Measurements from ENCODE around the gene PXT1. TPM values are rescaled to one million over a fixed set of nuclear protein-coding genes. Genes with fewer than 3 reads are reported as not detected.
A peak's percentile ranks its signal among the peaks of the same experiment; 100 is the strongest.

The PXT1 gene
- total RNA-seq, 2 donors from 2014 or later = not detected

- H3K9me3 ChIP-seq = no peaks in the 10 kb centered on the region
- DNase-seq = no peak
- WGBS, 2 donors = 90 to 97% methylated on average over 19 to 20 of the region's 20 CpGs
- no peak overlapping the region for H3K4me3 ChIP-seq
- peak overlapping the region in 2 of 4 donors; percentile 56 to 62 for H3K27ac ChIP-seq
- ATAC-seq = no peak
- H3K4me1 ChIP-seq = peaks cover 31% of the 10 kb centered on the region
- TF ChIP-seq POLR2A (IDR thresholded peaks at IDR 0.05) (no peak), CTCF (IDR thresholded peaks at IDR 0.05) (no peak)
- H3K27me3 ChIP-seq = no peaks in the 10 kb centered on the region
- H3K36me3 ChIP-seq (replicated peaks in 1 of 2; ENCODE audit: insufficient read depth in 1 of 2, low read depth in 2 of 2) = no peaks in the 10 kb centered on the region
- intact Hi-C loops (cut with DNase I) = no loop called here
These were observed 96.0 kb downstream of the PXT1 start for GRCh38 chr6:36346486-36347273.

DNA sequence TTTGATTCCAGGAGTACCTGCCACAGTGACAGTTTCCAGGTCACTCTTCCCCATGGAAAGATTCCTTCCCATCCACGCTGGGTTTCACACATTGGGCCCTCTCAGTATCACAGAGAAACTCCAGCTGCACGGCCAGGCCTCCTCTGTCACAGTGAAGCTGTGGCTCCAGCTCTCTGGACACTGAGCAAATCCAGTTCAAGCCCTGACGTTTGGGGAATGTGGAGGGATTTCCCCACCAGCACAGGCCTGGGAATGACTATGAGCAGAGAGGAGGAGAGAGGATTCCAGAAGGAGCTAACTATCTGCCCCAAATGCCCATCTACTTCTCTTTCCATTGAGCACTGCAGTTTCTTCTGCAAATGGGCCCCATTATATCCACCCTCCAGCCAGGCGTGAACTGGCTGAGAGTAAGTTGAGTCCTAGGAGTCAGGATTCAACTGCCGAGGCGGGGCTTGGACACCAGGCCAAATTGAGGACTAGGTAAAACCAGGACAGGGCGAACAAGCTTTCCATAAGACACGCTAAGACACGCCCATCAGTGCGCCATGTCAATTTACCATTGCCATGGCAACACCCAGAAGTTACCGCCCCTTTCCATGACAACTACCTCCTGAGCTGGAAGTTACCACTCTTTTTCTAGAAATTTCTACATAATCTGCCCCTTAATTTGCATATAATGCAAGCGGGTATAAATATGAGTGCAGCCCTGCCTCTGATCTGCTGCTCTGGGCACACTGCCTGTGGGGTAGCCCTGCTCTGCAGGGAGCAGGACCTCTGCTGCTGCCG, 96.8 kb downstream of the PXT1 start:
- Histone ChIP-seq H3K9me3 (no peaks in the 10 kb centered on the region), H3K4me1 (peaks cover 28% of the 10 kb centered on the region), H3K27ac (no peak overlapping the region), H3K27me3 (no peaks in the 10 kb centered on the region), H3K4me3 (no peak overlapping the region), H3K36me3 (replicated peaks in 1 of 2; ENCODE audit: insufficient read depth in 1 of 2, low read depth in 2 of 2) (no peaks in the 10 kb centered on the region)
- no peak for TF ChIP-seq POLR2A (IDR thresholded peaks at IDR 0.05)
- no peak for TF ChIP-seq CTCF (IDR thresholded peaks at IDR 0.05)
- ATAC-seq (no peak), DNase-seq (no peak)
- WGBS, 2 donors = 88 to 89% methylated on average over 11 to 13 of the region's 13 CpGs
- intact Hi-C loops (cut with DNase I) = no loop called here

DNA sequence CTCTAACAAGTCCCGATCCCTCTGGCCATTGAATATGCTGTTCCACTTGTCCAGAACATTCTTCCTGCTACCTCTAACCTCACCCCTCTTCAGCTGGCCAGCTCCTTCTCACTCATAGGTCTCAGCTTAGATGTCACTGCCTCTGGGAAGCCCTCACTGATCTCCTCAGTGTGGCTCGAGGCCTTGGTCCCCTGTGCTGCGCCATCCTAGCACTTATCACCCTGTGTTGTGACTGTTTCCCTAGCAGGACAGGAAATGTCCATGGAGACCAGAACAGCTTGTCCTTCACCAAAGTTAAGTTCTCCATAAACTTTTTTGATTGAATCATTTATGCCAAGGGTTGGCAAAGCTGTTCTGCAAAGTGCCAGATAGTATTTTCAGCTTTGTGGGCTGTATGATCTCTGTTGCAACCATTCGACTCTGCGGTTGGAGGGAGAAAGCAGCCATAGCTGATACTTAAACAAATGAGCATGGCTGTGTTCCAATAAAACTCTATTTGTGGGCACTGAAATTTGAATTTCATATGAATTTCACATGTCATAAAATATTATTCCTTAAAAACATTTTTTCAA, 99.5 kb downstream of the PXT1 start:
- WGBS, 2 donors = 62 to 88% methylated on average over 5 of the region's 5 CpGs
- Histone ChIP-seq H3K27ac (no peak overlapping the region), H3K4me1 (peaks cover 22% of the 10 kb centered on the region), H3K4me3 (no peak overlapping the region), H3K27me3 (no peaks in the 10 kb centered on the region), H3K36me3 (replicated peaks in 1 of 2; ENCODE audit: insufficient read depth in 1 of 2, low read depth in 2 of 2) (no peaks in the 10 kb centered on the region), H3K9me3 (no peaks in the 10 kb centered on the region)
- intact Hi-C loops (cut with DNase I) = no loop called here
- TF ChIP-seq CTCF (IDR thresholded peaks at IDR 0.05) (no peak), POLR2A (IDR thresholded peaks at IDR 0.05) (no peak)
- DNase-seq = no peak
- ATAC-seq = no peak

DNA sequence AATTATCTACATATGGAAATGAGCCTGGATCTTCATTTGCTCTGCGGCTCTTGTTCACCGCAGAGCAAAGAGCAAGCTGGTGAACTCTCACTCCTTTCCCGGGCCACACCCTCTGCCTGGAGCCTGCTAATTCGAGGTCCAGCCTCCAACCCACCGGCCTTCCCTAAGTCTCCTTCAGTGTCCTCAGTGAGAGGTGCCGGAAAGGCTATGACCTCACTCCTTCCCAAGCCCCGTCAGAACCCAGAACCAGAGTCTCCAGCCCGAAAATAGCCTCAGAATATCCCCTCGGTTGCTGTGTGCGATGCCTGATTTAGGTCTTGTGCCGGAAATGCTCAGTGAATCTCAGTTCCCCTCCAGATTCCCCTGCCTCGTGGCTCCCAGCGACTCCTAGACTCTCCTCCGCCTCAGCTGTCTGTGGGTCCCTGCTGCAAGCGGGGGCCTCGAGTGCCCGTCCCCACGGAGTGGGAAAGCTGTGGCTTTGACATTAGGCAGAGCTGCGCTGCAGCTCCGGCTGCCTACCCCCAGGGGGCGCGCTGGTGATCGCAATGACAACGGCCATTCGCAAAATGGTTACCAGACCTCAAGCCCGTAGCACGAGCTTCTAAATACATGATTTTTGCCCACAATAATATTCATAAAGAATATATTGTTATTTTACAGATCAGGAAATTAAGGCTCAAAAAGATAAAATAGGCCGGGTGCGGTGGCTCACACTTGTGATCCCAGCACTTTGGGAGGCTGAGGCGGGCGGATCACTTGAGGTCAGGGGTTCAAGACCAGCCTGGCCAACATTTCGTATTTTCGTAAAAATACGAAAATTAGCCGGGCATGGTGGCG, 101.8 kb downstream of the PXT1 start:
- Histone ChIP-seq H3K27ac (no peak overlapping the region), H3K4me1 (peaks cover 10% of the 10 kb centered on the region), H3K27me3 (no peaks in the 10 kb centered on the region), H3K9me3 (no peaks in the 10 kb centered on the region), H3K4me3 (no peak overlapping the region), H3K36me3 (replicated peaks in 1 of 2; ENCODE audit: insufficient read depth in 1 of 2, low read depth in 2 of 2) (no peaks in the 10 kb centered on the region)
- DNase-seq (peak; percentile 77 to 86 (median 79)), ATAC-seq (peak; percentile 85)
- intact Hi-C loops (cut with DNase I) = no loop called here
- whole genome bisulfite sequencing, 2 donors = 22 to 24% methylated on average over 34 to 36 of the region's 36 CpGs
- TF ChIP-seq CTCF (IDR thresholded peaks at IDR 0.05) (peak; percentile 72 to 97 (median 87)), POLR2A (IDR thresholded peaks at IDR 0.05) (no peak)

Small RNA genes within 50 kb of the gene (small RNA-seq; reads per million reads assigned to genes)
- gene RN7SL502P = not detected

Other genes with a start within 250 kb of the PXT1 start
- 10 to 100 TPM; 24.9 to 27.0 TPM for gene BRPF3, start 246.1 kb downstream of the PXT1 start, total RNA-seq
- gene PNPLA1, start 172.8 kb downstream of the PXT1 start, total RNA-seq = not detected
- under 1 TPM; 0.33 to 0.52 TPM for gene BNIP5, start 106.0 kb downstream of the PXT1 start, total RNA-seq
- gene ETV7, start 55.2 kb downstream of the PXT1 start, total RNA-seq = under 1 TPM; 0.66 to 0.78 TPM
- gene KCTD20, start 146 bp upstream of the PXT1 start, total RNA-seq = 10 to 100 TPM; 15.5 to 16.6 TPM
- gene STK38, start 104.6 kb upstream of the PXT1 start, total RNA-seq = 10 to 100 TPM; 11.9 to 16.2 TPM
- gene SRSF3, start 151.5 kb upstream of the PXT1 start, total RNA-seq = 100 to 1,000 TPM in 1 of 2 donors, 10 to 100 TPM in 1; 86.4 to 113 TPM
- 10 to 100 TPM; 75.2 to 84.3 TPM for gene CDKN1A, start 235.9 kb upstream of the PXT1 start, total RNA-seq

All from body of pancreas (tissue), 4 donors.